Brain microvascular endothelial cell (primary cell): ENCODE data around the gene TNS1.

Experiments used
- DNase-seq: peaks from one replicate; pipeline ENCODE4 v3.0.0-alpha.2; 2020
- H3K27ac ChIP-seq: fragments of 250-450 bp; sonication (Bioruptor Pico); 2 replicates; pipeline ENCODE4 v1.5.1; 2020; ENCODE audit warnings: mild to moderate bottlenecking, moderate library complexity
- H3K27me3 ChIP-seq: fragments of 250-450 bp; sonication (Bioruptor Pico); replicated peaks from 2 replicates; pipeline ENCODE4 v1.5.1; 2020; ENCODE audit warnings: mild to moderate bottlenecking
- H3K36me3 ChIP-seq: fragments of 250-450 bp; sonication (Bioruptor Pico); replicated peaks from 2 replicates; pipeline ENCODE4 v1.5.1; 2020; ENCODE audit warnings: mild to moderate bottlenecking
- H3K4me3 ChIP-seq: 2 replicates; pipeline ENCODE4 v1.5.1; 2011; ENCODE audit warnings: low read depth, mild to moderate bottlenecking, control low read depth, low read length, moderate library complexity
- CTCF ChIP-seq: IDR thresholded peaks from 2 replicates; pipeline ENCODE4 v1.5.1; 2011; ENCODE audit warnings: low read depth, mild to moderate bottlenecking, moderate library complexity, low read length, control low read depth, inconsistent platforms; ENCODE audit errors: missing control alignments
- in situ Hi-C: cut with HindIII; loops from 2 replicates; pipeline ENCODE4 v1.10.0; 2017; ENCODE audit warnings: low sequenced_read_pairs, low pct_ligation_motif_present

The TNS1 gene

DNA sequence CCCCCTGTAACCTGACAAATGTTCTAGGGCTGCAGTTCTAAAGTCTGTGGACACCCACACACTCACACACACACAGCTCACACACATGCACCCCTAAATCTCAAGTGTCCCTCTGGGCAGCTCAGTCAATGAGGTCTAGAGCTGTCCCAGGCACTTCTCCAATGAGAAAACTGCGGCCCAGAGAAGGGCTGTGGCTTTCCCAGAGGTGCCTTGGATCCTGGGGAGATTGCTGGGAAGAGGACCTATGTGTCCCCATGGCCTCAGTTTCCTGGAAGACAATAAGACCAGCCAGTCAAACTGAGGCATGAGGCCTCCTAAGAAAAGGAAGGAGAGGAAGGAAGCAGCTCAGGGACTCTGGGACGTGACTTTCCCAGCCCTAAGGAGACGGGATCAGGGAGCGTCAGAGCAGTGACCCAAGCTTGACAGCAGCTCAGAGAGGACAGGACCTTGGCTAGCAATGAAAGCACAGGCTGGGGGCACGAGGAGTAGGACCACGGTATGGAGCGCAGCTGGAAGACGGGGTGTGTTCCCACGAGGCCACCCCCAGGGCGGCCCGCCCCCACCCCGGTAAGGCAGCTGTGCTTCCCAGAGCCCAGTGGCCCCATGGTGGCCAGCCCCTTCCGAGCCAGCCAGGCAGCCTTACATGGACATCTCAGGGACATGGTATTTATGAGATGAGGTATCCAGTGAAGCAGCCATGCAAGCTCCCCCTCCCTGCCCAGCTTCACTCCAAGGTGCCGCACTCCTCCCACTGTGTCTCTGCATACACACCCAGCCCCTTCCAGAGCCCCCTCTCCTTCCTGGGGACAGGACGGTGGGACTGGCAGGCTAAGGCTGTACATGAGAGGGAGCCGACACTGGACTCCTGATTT lies 46.0 kb downstream of the TNS1 start:
- no peak for DNase-seq
- in situ Hi-C loops = no loop called here
- H3K27ac ChIP-seq = no peak overlapping the region
- H3K27me3 ChIP-seq = no peaks in the 10 kb centered on the region
- no peak for TF ChIP-seq CTCF
- no peaks in the 10 kb centered on the region for H3K36me3 ChIP-seq
- H3K4me3 ChIP-seq = no peak overlapping the region

- Histone ChIP-seq H3K36me3 (no peaks in the 10 kb centered on the region), H3K27ac (no peak overlapping the region), H3K27me3 (no peaks in the 10 kb centered on the region), H3K4me3 (no peak overlapping the region)
- DNase-seq = no peak
- no peak for TF ChIP-seq CTCF
- in situ Hi-C loops = no loop called here
These were observed 46.8 kb downstream of the TNS1 start for GRCh38 chr2:217955881-217956493.

DNA sequence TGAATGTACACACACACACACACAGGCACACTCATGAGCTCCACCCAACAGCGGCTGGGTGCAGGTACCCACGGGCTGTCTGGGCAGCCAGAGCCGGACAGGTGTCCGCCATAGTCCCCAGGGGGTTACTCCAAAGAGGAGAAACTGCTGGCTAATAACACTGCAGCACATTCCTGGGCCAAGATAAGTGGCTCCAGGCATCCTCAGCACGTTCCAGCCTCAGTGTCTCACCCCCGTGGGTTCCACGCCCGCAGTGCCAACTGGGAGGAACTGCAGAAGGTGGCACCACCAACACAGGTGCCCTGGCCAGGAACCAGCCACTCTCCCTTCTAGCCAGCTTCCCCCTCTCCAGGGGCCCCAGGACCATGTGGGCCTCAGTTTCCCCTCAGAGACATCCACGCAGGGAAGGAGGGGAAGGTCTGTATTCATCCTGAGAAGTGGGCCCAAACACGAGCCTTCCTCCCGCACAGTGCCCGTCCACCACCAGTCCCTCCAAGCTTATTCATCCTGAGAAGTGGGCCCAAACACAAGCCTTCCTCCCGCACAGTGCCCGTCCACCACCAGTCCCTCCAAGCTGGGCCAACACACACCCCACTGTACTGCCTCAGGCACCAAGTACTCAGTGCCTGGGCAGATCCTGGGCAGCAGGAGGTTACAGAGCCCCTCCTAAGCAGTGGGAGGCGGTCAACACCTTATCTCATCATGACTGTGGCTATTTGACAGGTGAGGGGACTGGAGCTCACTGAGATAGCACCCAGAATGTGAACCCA lies 47.6 kb downstream of the TNS1 start:
- TF ChIP-seq CTCF = no peak
- no peak overlapping the region for H3K27ac ChIP-seq
- H3K36me3 ChIP-seq = no peaks in the 10 kb centered on the region
- in situ Hi-C loops = no loop called here
- no peak for DNase-seq
- no peaks in the 10 kb centered on the region for H3K27me3 ChIP-seq
- H3K4me3 ChIP-seq = no peak overlapping the region

DNA sequence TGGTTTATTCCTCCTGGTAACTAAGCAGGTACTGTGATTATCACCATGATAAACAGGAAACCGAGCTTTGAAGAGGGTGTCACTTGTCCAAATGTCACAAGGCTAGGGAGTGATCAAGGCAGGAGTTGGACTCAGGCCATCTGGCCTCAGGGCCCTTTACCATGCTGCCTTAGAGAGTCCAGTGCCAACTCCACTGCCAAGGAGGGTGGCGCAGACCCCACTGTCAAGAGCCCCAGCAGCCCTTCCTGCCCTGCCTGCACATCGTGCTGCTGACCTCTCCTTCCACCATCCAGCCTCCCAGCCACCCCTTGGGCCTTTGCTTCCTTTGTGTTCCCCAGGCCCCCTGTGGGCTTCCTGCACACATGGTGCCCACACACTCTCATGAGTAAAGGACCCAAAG lies 48.3 kb downstream of the TNS1 start:
- TF ChIP-seq CTCF = no peak
- in situ Hi-C loops = no loop called here
- Histone ChIP-seq H3K27me3 (no peaks in the 10 kb centered on the region), H3K36me3 (no peaks in the 10 kb centered on the region), H3K27ac (no peak overlapping the region), H3K4me3 (no peak overlapping the region)
- DNase-seq = no peak

DNA sequence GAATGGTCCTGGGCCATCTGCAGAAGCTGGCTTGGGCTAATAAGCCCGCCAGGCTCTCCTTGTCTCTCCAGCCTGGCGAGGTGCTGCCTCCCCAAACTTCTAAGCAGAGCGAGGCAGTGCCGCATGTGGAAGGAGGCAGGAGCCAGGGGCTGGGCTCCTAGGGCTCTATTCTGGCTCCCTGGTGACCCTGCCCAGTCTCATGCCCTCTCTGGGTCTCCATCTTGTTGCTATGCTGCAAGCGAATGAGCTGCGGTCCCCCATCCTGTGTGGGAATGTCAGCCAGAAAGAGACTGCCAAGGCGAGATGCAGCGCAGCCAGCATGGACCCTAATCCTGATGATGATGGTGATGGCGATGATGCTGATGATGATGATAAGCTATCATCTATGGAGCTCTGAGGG lies 48.7 kb downstream of the TNS1 start:
- Histone ChIP-seq H3K4me3 (no peak overlapping the region), H3K27ac (no peak overlapping the region), H3K27me3 (no peaks in the 10 kb centered on the region), H3K36me3 (no peaks in the 10 kb centered on the region)
- in situ Hi-C loops = no loop called here
- no peak for DNase-seq
- no peak for TF ChIP-seq CTCF
